Measurements from ENCODE around the gene ITSN2.
A peak's percentile ranks its signal among the peaks of the same experiment; 100 is the strongest.
"Not testable (repeated sequence)": the region's sequence is repeated elsewhere in the genome, so short reads cannot be mapped to it uniquely, and the experiment has no call there.

The ITSN2 gene

DNA sequence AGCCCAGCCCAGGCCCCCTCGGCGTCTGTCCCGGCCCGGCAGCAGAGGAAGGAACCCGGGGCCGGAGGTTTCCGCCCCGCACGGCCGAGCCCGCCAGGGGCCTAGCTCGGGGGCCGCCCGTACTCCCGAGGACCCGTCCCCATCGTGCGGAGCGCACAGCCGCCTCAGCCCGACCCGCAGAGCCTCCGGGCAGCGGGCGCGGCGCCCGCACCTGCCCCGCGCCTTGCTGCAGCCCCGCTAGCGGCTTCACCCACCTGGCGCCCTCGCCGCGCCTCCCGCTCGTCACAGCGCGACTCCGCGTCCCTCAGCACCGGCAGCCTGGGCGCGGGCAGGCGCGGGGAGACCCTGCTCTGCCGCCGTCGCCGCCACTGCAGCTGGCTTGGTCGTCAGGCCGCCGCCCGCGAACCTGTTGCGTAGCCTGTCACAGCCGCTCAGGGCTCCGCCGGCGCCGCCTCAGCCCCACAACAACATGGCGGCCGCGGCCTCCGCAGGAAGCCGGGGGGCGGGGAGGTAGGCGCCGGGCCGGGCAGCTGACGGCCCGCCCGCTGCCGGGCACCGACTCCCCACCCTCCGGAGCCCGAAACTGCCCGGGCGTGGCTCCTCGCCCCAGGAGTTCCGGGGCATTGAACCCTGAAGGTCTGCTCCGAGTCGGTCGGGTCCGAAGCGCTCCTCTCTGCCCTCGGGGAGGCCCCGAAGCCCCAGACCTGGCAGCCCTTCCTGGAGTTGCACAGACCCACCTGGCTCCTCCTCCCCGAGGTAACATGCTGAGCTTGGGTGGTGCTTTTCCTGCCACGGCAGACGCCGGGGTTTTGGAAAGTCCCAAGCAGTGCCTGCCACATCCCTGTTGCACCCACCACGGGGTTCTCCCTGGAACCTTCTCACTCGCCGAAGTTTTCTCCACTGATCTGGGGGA is at the start of gene ITSN2:
TSS of gene ITSN2 (minus strand) at position 487 of the 913 bp plus-strand sequence. CDS start 32,454 bp downstream, outside the sequence.
- DNase-seq = peak; percentile 34

DNA sequence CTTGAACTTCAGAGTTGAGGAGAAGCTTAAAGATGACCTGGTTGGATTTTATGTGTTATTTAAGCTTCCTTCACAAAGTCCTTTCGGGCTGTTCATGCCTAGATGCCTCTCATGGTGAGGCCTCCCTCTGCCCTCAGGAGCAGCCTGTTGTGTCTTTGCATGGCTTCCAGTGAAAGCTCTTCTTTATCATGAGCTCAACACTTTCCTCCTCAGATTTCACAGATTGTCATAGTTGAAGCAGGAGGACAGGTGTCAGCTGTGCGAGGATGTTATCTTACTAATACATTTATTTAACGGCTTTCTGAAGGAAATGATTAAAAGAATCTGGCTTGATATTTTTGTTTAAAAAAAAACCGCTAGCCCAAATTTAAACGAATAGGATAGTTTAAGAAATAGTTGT is 48.8 kb upstream of the ITSN2 start:
- no peak for DNase-seq

DNA sequence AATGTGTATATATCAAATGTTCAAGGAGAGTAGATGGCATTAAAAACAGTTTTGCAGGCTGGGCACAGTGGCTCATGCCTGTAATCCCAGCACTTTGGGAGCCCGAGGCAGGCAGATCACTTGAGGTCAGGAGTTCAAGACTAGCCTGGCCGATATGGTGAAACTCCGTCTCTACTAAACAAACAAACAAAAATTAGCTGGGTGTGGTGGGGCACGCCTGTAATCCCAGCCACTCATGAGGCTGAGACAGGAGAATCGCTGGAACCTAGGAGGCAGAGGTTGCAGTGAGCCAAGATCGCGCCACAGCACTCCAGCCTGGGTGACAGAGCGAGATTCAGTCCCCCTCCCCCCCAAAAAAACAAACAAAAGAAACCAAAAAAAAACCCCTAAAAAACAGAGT is 48.4 kb upstream of the ITSN2 start:
- not testable (repeated sequence) for DNase-seq

DNA sequence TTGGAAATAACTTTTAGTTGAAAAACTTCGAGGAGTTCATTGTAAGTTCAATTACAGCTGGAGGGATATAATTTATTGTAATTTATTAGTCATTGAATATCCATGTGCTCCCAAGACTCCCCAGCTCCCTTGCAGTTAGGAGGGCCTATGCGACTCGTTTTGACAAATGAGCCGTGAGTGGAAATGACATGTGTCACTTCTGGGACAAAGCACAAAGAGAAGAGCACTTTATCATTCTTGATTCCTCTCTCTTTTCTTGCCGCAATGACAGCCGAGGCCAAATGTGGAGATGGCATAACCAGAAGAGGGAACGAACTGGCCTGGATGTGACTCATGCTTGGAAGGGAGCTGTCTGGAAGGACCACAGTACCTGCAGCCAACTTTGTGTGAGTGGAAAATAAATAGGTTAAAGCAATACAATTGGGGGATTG is 44.2 kb upstream of the ITSN2 start:
- no peak for DNase-seq

DNA sequence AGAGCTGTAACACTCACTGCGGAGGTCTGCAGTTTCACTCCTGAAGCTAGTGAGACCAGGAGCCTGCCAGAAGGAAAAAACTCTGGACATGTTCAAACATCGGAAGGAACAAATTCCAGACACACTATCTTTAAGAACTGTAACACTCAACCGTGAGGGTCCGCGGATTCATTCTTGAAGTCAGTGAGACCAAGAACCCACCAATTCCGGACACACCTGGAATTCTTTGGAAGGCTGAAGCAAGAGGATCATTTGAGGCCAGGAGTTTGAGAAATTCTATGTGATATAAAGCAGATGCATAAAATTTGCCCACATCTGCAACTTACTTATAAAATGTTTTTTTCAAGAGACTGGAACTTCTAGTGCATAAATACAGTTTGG is 43.5 kb upstream of the ITSN2 start:
- no peak for DNase-seq

DNA sequence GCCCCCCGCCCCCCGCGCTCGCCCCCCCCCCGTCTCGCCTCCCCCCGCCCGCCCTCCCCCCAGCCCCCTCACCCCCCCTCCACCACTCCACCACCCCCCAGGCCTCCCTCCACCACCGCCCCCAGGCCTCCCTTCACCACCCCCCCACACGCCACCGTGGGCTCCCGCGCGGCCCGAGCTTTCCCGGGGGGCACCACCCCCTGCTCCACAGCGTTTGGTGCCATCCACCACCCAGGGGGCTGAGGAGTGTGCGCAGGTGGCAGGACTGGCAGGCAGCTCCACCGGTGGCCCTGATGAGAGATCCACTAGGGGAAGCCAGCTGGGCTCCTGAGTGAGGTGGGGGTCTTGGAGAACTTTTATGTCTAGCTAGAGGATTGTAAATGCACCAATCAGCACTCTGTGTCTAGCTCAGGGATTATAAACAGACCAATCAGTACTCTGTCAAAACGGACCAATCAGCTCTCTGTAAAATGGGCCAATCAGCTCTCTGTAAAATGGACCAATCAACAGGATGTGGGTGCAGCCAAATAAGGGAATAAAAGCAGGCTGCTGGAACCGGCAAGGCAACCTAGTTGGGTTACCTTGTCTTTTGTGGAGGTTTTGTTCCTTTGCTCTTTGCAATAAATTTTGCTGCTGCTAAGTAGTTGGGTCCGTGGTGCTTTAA is 43.0 kb upstream of the ITSN2 start:
- DNase-seq = no peak

DNA sequence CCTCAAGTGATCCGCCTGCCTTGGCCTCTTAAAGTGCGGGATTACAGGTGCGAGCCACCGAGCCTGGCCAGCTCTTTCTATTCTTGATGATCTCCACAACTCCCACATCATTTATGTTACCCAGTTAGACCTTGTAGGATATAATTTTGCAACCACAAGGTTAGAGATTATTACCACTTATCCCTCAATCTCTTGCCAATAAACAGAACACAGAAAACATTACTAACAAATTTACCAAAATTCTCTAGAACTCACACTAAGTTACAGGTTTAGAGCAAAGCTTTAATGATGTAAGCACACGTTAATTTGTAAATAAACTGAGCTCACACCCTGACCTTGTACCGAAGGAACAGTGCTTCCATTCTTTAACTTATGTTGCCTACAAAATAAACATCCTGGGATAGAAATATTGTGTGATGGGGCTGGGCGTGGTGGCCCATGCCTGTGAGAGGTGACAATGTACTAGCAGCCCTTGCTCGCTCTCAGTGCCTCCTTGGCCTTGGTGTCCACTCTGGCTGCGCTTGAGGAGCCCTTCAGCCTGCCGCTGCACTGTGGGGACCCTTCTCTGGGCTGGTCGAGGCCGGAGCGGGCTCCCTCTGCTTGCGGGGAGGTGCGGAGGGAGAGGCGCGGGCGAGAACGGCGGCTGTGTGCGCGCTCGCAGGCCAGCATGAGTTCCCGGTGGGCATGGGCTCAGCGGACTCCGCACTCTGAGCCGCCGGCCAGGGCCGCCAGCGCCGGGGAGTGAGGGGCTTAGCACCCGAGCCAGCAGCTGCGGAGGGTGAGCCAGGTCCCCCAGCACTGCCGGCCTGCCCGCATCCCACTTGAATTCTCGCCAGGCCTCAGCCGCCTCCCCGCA is 42.1 kb upstream of the ITSN2 start:
- no peak for DNase-seq

DNA sequence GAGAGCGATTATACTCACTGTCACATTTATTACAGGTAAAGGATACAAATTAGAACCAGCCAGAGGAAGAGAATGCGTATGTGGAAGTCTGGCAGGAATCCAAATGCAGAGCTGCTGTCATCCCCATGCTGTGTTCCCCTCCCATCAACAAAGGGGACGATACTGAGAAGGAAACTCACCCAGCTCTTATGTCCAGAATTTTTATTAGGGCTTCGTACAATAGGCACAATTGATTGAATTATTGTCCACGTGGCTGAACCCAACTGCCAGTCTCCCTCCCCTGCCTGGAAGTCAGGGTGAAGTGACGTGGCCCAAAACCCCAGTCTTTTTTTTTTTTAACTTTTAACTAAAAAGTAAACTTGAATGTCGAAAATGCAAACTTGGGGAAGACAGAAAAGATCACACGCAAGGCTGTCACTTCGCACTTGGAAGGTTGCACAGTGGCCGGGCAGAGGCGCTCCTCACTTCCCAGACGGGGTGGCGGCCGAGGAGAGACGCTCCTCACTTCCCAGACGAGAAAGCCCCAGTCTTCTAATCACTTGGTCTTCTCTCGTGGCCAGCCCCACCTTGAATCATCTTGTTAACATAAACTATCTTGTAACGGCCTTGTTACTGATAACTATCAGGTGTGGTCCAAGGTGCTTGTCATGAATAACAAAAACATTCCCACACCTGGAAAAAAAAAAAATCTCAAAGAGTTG is 40.0 kb upstream of the ITSN2 start:
- DNase-seq = no peak

DNA sequence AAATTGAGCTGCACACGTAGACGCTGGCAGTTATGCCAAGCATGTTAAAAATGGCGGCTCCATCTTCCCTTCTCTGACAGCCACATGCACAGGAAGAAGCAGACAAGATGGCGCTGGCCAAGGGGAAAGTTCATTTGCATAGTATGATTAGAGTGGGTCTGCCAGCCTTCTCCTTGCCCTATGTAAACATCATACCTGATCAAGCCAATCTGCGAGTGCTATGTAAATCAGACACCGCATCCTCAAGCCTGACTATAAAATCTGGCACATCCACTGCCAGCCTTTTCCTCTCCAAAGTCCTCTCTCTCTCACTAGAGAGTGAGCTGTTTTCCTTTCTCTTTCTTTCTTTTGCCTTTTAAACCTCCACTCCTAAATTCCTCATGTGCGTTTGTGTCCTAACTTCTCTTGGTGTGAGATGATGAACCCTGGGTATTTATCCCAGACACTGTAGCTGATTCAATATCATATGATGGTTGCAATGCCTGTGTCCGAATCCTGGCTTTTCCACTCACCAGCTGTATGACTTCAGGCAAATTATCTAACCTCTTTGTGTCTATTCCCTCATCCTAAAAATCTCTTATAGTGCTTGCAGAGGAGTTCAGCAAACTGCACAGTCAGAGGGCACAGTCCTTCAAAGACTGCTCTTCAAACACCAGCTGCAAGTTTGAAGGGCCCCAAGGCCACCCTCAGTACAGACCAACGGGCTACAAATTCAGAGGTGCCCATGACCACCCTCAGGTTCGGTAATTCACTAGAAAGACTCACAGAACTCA is 39.3 kb upstream of the ITSN2 start:
- DNase-seq = no peak

DNA sequence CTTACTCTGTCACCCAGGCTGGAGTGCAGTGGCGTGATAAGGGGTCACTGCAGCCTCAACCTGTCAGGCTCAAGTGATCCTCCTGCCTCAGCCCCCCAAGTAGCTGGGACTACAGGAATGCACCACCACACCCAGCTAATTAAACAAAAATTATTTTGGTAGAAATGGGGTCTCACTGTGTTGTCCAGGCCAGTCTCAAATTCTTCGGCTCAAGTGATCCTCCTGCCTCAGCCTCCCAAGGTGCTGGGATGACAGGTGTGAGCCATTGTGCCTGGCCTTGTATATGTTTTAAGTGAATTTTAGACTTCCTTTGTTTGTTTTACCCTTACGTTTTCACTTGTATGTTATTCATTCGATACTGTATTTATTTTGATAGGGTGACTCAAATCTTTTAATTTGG is 34.7 kb upstream of the ITSN2 start:
- DNase-seq = no peak

DNA sequence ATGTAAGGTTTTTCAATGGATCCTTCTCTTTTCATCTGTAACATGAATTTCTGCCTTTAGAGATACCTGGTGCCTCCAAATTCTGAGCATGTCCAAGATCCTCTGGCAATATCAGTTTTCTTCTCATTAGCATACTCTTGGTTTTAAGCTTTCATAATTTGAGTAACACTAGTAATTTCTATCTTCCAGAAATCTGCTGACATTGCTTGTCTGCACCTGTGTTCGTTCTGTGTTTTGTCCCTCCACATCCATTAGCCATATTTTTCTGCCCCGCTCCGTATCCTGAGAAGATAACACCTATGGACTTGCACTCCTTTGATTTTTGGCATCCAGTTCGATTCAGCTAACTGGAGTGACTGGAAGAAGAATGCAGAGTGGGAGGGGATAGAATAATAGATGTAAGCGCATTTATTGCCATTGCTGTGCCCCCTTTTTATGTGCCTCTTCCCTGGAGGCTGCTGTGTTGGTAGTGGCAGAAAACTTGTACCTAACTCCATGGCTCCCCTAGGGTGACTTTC is 32.3 kb upstream of the ITSN2 start:
- DNase-seq = no peak

DNA sequence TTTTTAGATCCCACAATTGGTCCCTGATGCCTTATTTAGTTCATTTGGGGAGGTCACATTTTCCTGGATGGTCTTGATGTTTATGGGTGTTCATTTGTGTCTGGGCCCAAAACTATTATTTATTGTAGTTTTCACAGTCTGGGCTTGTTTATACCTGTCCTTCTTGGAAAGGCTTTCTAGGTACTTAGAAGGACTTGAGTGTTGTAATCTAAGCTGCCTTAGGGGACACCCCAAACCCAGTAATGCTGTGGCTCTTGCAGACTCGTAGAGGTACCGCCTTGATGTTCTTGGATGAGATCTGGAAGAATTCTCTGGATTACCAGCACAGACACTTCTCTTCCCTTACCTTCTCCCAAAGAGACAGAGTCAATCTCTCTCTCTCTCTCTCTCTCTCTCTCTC is 25.0 kb upstream of the ITSN2 start:
- no peak for DNase-seq

DNA sequence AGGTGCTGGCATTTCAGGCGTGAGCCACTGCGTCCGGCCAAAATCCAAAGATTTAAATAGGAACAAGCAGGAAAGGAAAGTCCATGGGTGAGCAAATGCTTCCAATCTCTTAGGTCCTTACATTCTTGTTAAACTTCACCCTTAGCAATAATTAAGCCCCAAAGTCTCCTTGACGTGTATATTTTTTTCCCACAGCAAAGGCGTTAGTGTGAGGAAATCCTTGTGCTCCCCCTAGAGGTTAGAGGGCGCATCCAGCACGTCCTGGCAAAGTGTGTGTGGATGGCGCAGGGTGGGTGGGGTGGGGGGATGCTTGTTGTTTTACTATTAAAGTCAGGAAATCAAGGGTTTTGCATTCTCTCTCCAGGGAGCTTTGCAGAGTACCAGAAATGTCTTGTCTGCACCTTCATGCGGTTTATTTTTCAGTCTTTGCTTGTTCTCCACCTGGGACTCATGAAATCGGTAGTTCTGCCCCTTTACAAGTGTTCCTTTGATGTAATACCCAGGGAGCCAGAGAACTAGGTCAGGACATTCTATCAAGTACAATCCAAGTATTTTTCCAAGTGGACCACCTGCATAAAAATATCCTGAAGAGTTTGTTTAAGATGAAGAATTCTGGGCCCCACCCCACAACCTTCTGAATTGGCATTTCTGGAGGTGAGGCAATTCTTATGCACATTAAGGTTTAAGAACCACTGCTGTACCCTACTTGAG is 22.2 kb upstream of the ITSN2 start:
- peak; percentile 71 for DNase-seq

DNA sequence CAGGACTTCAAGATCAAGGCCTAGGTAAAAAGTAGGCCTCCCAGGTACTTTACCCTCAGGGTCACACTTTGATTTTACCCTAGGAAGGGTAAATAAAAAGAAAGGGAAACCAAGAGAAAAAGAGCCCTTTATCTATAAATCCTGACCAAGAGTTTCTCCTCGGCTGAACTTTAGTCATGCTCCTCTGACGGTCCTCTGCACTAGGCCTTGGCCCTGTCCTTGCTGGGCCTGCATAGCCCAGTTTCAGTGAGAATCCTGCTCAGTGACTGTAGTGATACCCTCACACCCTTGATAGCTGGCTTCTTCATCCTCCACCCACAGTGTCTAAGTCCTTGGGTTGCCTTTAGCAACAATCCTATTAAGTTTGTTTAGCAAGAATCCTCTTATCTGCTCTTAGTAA is 20.5 kb upstream of the ITSN2 start:
- no peak for DNase-seq

DNA sequence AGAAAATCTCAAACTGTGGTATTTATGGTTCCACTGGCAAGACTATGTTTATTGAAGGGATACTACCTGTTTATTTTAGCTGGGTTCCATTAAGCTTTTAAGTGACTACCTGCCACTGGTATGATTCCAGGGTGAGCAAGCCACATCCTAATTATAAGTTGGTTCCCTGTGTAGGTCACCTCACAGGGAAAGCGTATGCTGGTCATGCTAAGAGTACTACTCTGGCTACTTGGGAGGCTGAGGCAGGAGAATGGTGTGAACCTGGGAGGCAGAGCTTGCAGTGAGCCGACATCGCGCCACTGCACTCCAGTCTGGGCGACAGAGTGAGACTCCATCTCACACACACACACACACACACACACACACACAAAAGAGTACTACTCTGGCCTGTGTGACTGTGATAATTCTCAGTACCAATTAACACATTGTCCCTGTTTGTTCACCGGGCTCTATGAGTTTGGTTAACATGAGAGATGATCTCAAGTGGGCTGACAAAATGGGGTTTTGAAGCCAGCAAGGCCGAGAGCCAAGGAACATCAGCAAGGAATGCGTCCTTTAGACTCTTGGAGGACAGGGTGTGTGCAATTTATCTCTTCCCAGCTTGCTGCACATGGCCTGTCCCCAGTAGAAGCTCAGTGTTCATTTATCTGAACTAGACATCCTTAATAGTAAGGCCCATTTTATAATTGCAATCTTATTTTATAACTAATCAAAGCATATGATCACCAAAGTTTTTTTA is 15.2 kb upstream of the ITSN2 start:
- DNase-seq = no peak

DNA sequence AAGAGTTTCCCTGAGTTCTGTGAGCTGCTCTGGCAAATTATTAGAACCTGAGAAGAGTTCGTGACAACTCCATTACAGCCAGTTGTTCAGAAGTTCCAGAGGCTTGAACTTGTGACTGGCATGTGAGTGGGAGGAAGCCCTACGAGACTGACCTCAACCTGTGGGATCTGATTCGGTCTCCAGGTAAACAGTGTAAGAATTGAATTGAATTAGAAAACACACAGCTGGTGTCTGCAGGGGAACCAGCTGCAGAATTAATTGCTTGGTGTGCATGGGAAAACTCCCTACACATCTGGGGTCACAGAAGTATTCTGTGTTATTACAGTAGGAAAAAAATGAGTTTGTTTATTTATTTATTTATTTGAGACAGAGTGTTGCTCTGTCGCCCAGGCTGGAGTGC is 14.0 kb upstream of the ITSN2 start:
- no peak for DNase-seq

DNA sequence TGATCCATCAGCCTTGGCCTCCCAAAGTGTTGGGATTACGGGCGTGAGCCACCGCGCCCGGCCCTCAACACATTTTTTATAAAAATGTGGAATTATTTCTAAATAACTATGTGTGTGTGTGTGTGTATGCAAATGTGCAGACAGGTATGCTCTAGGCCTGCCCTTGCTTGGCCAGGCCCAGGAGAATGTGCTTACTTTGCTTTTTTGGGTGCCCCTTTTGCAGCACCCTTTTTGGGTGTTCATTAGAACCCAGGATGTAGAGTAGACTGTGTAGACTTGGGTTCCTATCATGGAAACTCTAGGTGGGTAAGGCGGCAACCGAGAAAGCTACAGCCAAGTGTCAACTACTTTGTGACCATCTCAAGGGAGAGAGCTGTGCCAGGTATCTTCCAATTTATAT is 11.7 kb upstream of the ITSN2 start:
- no peak for DNase-seq

DNA sequence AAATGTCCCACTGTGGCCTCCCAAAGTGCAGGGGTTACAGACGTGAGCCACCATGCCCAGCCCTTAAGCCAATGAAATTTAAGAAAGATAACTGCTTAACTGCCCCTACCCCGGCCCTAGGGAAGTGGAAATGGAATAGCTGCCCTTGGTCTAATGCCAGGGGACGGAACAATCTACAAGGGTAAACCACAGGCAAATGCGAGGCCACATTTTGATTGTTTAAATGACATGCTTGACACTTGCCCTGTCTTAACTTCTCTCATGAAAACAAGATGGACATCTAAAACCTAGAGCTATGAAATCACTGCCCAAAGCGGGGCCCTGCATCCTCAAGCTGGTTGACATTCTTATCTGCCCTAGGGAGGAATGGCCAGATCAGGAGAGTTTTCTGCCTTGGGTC is 5.5 kb upstream of the ITSN2 start:
- DNase-seq = no peak

DNA sequence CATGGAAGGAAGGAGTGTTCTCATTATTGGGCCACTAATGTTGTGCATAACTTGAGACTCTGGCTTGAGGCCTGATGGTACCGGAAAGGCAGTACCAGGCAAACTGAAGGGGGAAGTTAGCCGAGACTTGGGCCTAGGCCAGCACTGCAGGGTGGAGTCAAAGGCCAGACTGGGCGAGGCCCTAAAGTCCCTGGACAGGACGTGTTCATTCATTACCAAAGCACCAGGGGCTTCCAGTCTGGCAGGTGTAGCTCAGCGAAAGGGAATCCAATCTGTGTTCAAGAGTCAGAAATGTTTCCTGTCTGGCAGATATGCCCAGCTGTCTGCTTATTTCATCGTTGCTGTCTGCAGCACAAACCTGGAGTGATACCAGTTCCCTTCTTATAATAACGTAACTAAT is 4.7 kb upstream of the ITSN2 start:
- peak; percentile 64 for DNase-seq

DNA sequence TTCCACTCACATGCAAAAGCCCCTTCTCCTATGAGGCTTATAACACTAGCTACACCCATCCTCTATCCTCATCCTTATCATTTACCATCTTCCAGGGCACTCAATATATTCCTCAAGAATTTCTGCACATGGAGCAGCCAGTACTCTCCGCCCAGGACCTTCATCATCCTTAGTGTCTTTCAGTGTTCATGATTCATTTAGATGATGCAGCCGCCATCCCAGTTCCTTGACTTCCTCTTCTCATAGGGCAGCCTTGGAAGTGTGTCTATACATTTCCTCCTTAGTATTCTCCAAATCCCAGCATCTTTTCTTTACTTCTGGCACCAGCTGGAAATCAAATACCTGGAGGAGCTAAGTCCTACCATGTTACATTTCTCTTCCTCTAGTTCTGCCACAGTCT is 3.0 kb upstream of the ITSN2 start:
- no peak for DNase-seq
